H9 (cell line): ENCODE results near the gene IL1RN. TPM values are rescaled to one million over a fixed set of nuclear protein-coding genes. Genes with fewer than 3 reads are reported as not detected.

Experiments
- DNase-seq: peaks from one replicate; pipeline ENCODE4 v3.0.0-alpha.2; 2017
- H2AFZ ChIP-seq: one replicate; pipeline ENCODE4 v1.6.1; 2013; ENCODE audit warnings: mild to moderate bottlenecking, low read length, control low read depth, moderate library complexity
- H2AK5ac ChIP-seq: 2 replicates; pipeline ENCODE4 v1.6.1; 2013; ENCODE audit warnings: low read length, control low read depth, mixed read lengths; ENCODE audit not compliant: insufficient read length
- H2BK120ac ChIP-seq: one replicate; pipeline ENCODE4 v1.6.1; 2013; ENCODE audit warnings: low read depth, mild to moderate bottlenecking, low read length, control low read depth, inconsistent platforms; ENCODE audit not compliant: poor library complexity, severe bottlenecking
- H2BK12ac ChIP-seq: 2 replicates; pipeline ENCODE4 v1.6.1; 2013; ENCODE audit warnings: low read length, control low read depth, mixed read lengths, low read depth; ENCODE audit not compliant: insufficient read length
- H2BK15ac ChIP-seq: 2 replicates; pipeline ENCODE4 v1.6.1; 2013; ENCODE audit warnings: low read depth, low read length, control low read depth
- H2BK20ac ChIP-seq: one replicate; pipeline ENCODE4 v1.6.1; 2013; ENCODE audit warnings: low read depth, mild to moderate bottlenecking, low read length, control low read depth, inconsistent platforms; ENCODE audit not compliant: poor library complexity, severe bottlenecking
- H2BK5ac ChIP-seq: 2 replicates; pipeline ENCODE4 v1.6.1; 2013; ENCODE audit warnings: low read length, control low read depth, mixed read lengths; ENCODE audit not compliant: insufficient read length
- H3K14ac ChIP-seq: 2 replicates; pipeline ENCODE4 v1.6.1; 2013; ENCODE audit warnings: low read length, control low read depth; ENCODE audit not compliant: insufficient read depth
- H3K18ac ChIP-seq: 2 replicates; pipeline ENCODE4 v1.6.1; 2013; ENCODE audit warnings: low read depth, mild to moderate bottlenecking, mixed read lengths, low read length, control low read depth; ENCODE audit not compliant: insufficient read length
- H3K23ac ChIP-seq: 2 replicates; pipeline ENCODE4 v1.6.1; 2013; ENCODE audit warnings: low read length, control low read depth, mixed read lengths, low read depth; ENCODE audit not compliant: insufficient read length
- H3K23me2 ChIP-seq: 2 replicates; pipeline ENCODE4 v1.6.1; 2013; ENCODE audit warnings: low read depth, mild to moderate bottlenecking, mixed read lengths, low read length, control low read depth; ENCODE audit not compliant: insufficient read length, poor library complexity, severe bottlenecking
- H3K27ac ChIP-seq: 2 replicates; pipeline ENCODE4 v1.5.1; 2013; ENCODE audit warnings: low read length, control low read depth, mixed read lengths, low read depth; ENCODE audit not compliant: insufficient read length
- H3K27me3 ChIP-seq: 2 replicates; pipeline ENCODE4 v1.6.1; 2013; ENCODE audit warnings: low read length, control low read depth, inconsistent platforms; ENCODE audit not compliant: insufficient read depth
- H3K4ac ChIP-seq: 2 replicates; pipeline ENCODE4 v1.6.1; 2013; ENCODE audit warnings: low read depth, mild to moderate bottlenecking, control low read depth, inconsistent platforms, low read length, moderate library complexity
- H3K4me1 ChIP-seq: 2 replicates; pipeline ENCODE4 v1.6.1; 2013; ENCODE audit warnings: low read length, control low read depth, inconsistent platforms; ENCODE audit not compliant: insufficient read depth
- H3K4me2 ChIP-seq: 2 replicates; pipeline ENCODE4 v1.6.1; 2013; ENCODE audit warnings: low read length, control low read depth, mixed read lengths; ENCODE audit not compliant: insufficient read length, insufficient read depth
- H3K56ac ChIP-seq: 2 replicates; pipeline ENCODE4 v1.6.1; 2013; ENCODE audit warnings: low read depth, mild to moderate bottlenecking, mixed read lengths, low read length, control low read depth; ENCODE audit not compliant: insufficient read length
- H3K79me1 ChIP-seq: 2 replicates; pipeline ENCODE4 v1.6.1; 2013; ENCODE audit warnings: low read depth, mild to moderate bottlenecking, moderate library complexity, low read length, control low read depth, inconsistent platforms; ENCODE audit not compliant: insufficient read depth, poor library complexity, severe bottlenecking
- H3K79me2 ChIP-seq: 2 replicates; pipeline ENCODE4 v1.6.1; 2013; ENCODE audit warnings: low read length, control low read depth, inconsistent platforms; ENCODE audit not compliant: insufficient read depth
- H3K9ac ChIP-seq: 2 replicates; pipeline ENCODE4 v1.6.1; 2013; ENCODE audit warnings: low read length, control low read depth, mixed read lengths; ENCODE audit not compliant: insufficient read length; ENCODE audit errors: extremely low read depth
- H3K9me3 ChIP-seq: one replicate; pipeline ENCODE4 v1.6.1; 2013; ENCODE audit warnings: low read depth, low read length, inconsistent platforms; ENCODE audit not compliant: control insufficient read depth
- H3T11ph ChIP-seq: one replicate; pipeline ENCODE4 v1.6.1; 2013; ENCODE audit warnings: mild to moderate bottlenecking, low read length, control low read depth, inconsistent platforms
- H4K20me1 ChIP-seq: one replicate; pipeline ENCODE4 v1.6.1; 2013; ENCODE audit not compliant: control insufficient read depth, insufficient read length, insufficient read depth
- H4K5ac ChIP-seq: 2 replicates; pipeline ENCODE4 v1.6.1; 2013; ENCODE audit warnings: low read depth, mild to moderate bottlenecking, mixed read lengths, low read length, control low read depth; ENCODE audit not compliant: insufficient read length
- H4K8ac ChIP-seq: replicated peaks from 2 replicates; pipeline ENCODE4 v1.6.1; 2013; ENCODE audit warnings: low read length, control low read depth, mixed read lengths, low read depth; ENCODE audit not compliant: insufficient read length
- H4K91ac ChIP-seq: 2 replicates; pipeline ENCODE4 v1.6.1; 2013; ENCODE audit warnings: low read depth, mild to moderate bottlenecking, moderate library complexity, mixed read lengths, low read length, control low read depth; ENCODE audit not compliant: insufficient read length
- H3K27ac Mint-ChIP-seq, 3 experiments: 2 replicates in 2 of 3; 3 replicates in 1 of 3; pipeline ENCODE4 v1.8.0; 2020 to 2021; ENCODE audit warnings: mixed read lengths in 3 of 3, mild to moderate bottlenecking in 1 of 3, moderate library complexity in 1 of 3
- H3K27me3 Mint-ChIP-seq: 2 replicates; pipeline ENCODE4 v1.8.0; 2021; ENCODE audit warnings: low read depth, mild to moderate bottlenecking, moderate library complexity, mixed read lengths
- H3K36me3 Mint-ChIP-seq, 3 experiments: 2 replicates in 2 of 3; 3 replicates in 1 of 3; pipeline ENCODE4 v1.8.0; 2020 to 2021; ENCODE audit warnings: low read depth in 3 of 3, mixed read lengths in 3 of 3; ENCODE audit not compliant: insufficient read depth in 1 of 3
- H3K4me1 Mint-ChIP-seq, 2 experiments: 2 replicates each; pipeline ENCODE4 v1.8.0; 2020; ENCODE audit warnings: mixed read lengths in 2 of 2
- H3K4me3 Mint-ChIP-seq, 2 experiments: 2 replicates in 1 of 2; 3 replicates in 1 of 2; pipeline ENCODE4 v1.8.0; 2020 to 2021; ENCODE audit warnings: mild to moderate bottlenecking in 2 of 2, mixed read lengths in 2 of 2, moderate library complexity in 1 of 2
- H3K9me3 Mint-ChIP-seq, 2 experiments: 2 replicates in 1 of 2; 3 replicates in 1 of 2; pipeline ENCODE4 v1.8.0; 2020; ENCODE audit warnings: mild to moderate bottlenecking in 2 of 2, mixed read lengths in 2 of 2, moderate library complexity in 1 of 2
- CTCF ChIP-seq: fragments of 200-600 bp; sonication (generic); conservative IDR thresholded peaks from 3 replicates; pipeline ENCODE4 v1.8.0; 2021; ENCODE audit warnings: antibody characterized with exemption, mild to moderate bottlenecking
- WGBS: extraction: QIAGEN DNeasy Blood & Tissue Kit; methylation state at CpG from one replicate; pipeline ENCODE4 v1.1.7; 2013; ENCODE audit warnings: missing lambda C conversion rate, low lambda C conversion rate, mixed read lengths; ENCODE audit not compliant: insufficient read length; ENCODE audit errors: extremely low coverage; 5-methylcytosine and 5-hydroxymethylcytosine counted together
- total RNA-seq: library from RNA; stranded (reverse); gene quantifications from 2 replicates; pipeline ENCODE4 v1.2.1, GENCODE V29; 2021

IL1RN gene
- total RNA-seq, 1 experiment from 2014 or later, result not detected

- no peaks in the 10 kb centered on the region for H4K20me1 ChIP-seq
- no peak overlapping the region for H2BK15ac ChIP-seq
- H4K8ac ChIP-seq, result no peak overlapping the region
- no peaks in the 10 kb centered on the region for H3K27me3 ChIP-seq
- Mint-ChIP-seq H3K36me3 (no peaks in the 10 kb centered on the region), H3K27ac (no peak overlapping the region), H3K9me3 (peaks cover 0 to 7% of the 10 kb centered on the region in 2 experiments; a peak in 1 of 5 replicates), H3K4me1 (peaks cover 0 to 5% of the 10 kb centered on the region in 2 experiments; a peak in 1 of 4 replicates), H3K4me3 (no peak overlapping the region), H3K27me3 (peaks cover 6% of the 10 kb centered on the region)
- H3K79me1 ChIP-seq, result no peaks in the 10 kb centered on the region
- no peak overlapping the region for H3K18ac ChIP-seq
- H4K5ac ChIP-seq, result no peak overlapping the region
- H3K23me2 ChIP-seq, result no peaks in the 10 kb centered on the region
- TF ChIP-seq CTCF, result no peak
- H3K4me2 ChIP-seq, result no peak overlapping the region
- H3K4ac ChIP-seq, result no peak overlapping the region
- no peaks in the 10 kb centered on the region for H3K79me2 ChIP-seq
- no peak overlapping the region for H3K14ac ChIP-seq
- H3K4me1 ChIP-seq, result no peaks in the 10 kb centered on the region
- H2BK5ac ChIP-seq, result no peak overlapping the region
- H2AFZ ChIP-seq, result no peak overlapping the region
- no peaks in the 10 kb centered on the region for H3K9me3 ChIP-seq
- no peak overlapping the region for H3K27ac ChIP-seq
- no peak overlapping the region for H4K91ac ChIP-seq
- H2BK20ac ChIP-seq, result no peak overlapping the region
- H2BK120ac ChIP-seq, result no peak overlapping the region
- no peak overlapping the region for H2BK12ac ChIP-seq
- no peak overlapping the region for H3T11ph ChIP-seq
- WGBS, result no CpG with 5 or more reads among the region's 2 CpGs
- H3K23ac ChIP-seq, result no peak overlapping the region
- H3K9ac ChIP-seq, result no peak overlapping the region
- no peak for DNase-seq
- no peak overlapping the region for H3K56ac ChIP-seq
- H2AK5ac ChIP-seq, result no peak overlapping the region
Observed at GRCh38 chr2:113142290-113142689, 14.9 kb downstream of the IL1RN start.
